Mesenchymal stem cell (in vitro differentiated cells and primary cell): ENCODE results near the gene PCBP4.

Source experiments
- DNase-seq: peaks from one replicate; pipeline ENCODE4 v3.0.0-alpha.2; 2013
- H2AFZ ChIP-seq: one replicate; pipeline ENCODE4 v1.6.1; 2013; ENCODE audit warnings: low read depth, mild to moderate bottlenecking, control low read depth, inconsistent platforms, low read length, moderate library complexity
- H2AK5ac ChIP-seq: 2 replicates; pipeline ENCODE4 v1.6.1; 2013; ENCODE audit warnings: low read length, moderate library complexity, mild to moderate bottlenecking, inconsistent platforms; ENCODE audit not compliant: severe bottlenecking
- H2BK120ac ChIP-seq: one replicate; pipeline ENCODE4 v1.6.1; 2013; ENCODE audit warnings: low read depth, mild to moderate bottlenecking, inconsistent platforms, low read length, moderate library complexity
- H2BK12ac ChIP-seq, 2 experiments: one replicate each; pipeline ENCODE4 v1.6.1; 2013; ENCODE audit warnings: inconsistent platforms in 2 of 2, low read length in 2 of 2, mild to moderate bottlenecking in 2 of 2, moderate library complexity in 2 of 2, control low read depth in 1 of 2
- H2BK15ac ChIP-seq: one replicate; pipeline ENCODE4 v1.6.1; 2013; ENCODE audit warnings: mild to moderate bottlenecking, low read depth, inconsistent platforms; ENCODE audit not compliant: poor library complexity, severe bottlenecking
- H2BK5ac ChIP-seq: 2 replicates; pipeline ENCODE4 v1.6.1; 2013; ENCODE audit warnings: low read depth, mild to moderate bottlenecking, low read length, control low read depth, inconsistent platforms; ENCODE audit not compliant: poor library complexity, severe bottlenecking
- H3K14ac ChIP-seq, 2 experiments: one replicate each; pipeline ENCODE4 v1.6.1; 2013; ENCODE audit warnings: inconsistent platforms in 2 of 2, low read length in 2 of 2, control low read depth in 1 of 2, mild to moderate bottlenecking in 1 of 2, moderate library complexity in 1 of 2
- H3K18ac ChIP-seq, 2 experiments: one replicate each; pipeline ENCODE4 v1.6.1; 2013; ENCODE audit warnings: inconsistent platforms in 2 of 2, low read length in 2 of 2, control low read depth in 1 of 2, low read depth in 1 of 2, mild to moderate bottlenecking in 1 of 2
- H3K23ac ChIP-seq, 2 experiments: one replicate each; pipeline ENCODE4 v1.6.1; 2013; ENCODE audit warnings: inconsistent platforms in 2 of 2, low read length in 2 of 2, mild to moderate bottlenecking in 2 of 2, moderate library complexity in 2 of 2, control low read depth in 1 of 2
- H3K27ac ChIP-seq: 2 replicates; pipeline ENCODE4 v1.5.1; 2013; ENCODE audit warnings: mild to moderate bottlenecking, moderate library complexity, low read length, control low read depth, inconsistent platforms; ENCODE audit not compliant: poor library complexity, severe bottlenecking
- H3K27me3 ChIP-seq, 2 experiments: 2 replicates each; pipeline versions ENCODE4 v1.6.1 to v1.7.0; 2013; ENCODE audit warnings: low read length in 2 of 2, mild to moderate bottlenecking in 2 of 2, moderate library complexity in 2 of 2, control low read depth in 1 of 2, inconsistent platforms in 1 of 2; ENCODE audit not compliant: control insufficient read depth in 1 of 2, insufficient read depth in 1 of 2
- H3K36me3 ChIP-seq, 2 experiments: 2 replicates each; pipeline versions ENCODE4 v1.6.1 to v1.7.0; 2013; ENCODE audit warnings: low read length in 2 of 2, control low read depth in 1 of 2, inconsistent platforms in 1 of 2, low read depth in 1 of 2, mild to moderate bottlenecking in 1 of 2; ENCODE audit not compliant: insufficient read depth in 2 of 2, control insufficient read depth in 1 of 2
- H3K4ac ChIP-seq, 2 experiments: one replicate each; pipeline ENCODE4 v1.6.1; 2013; ENCODE audit warnings: inconsistent platforms in 2 of 2, low read length in 2 of 2, mild to moderate bottlenecking in 2 of 2, moderate library complexity in 2 of 2, control low read depth in 1 of 2, low read depth in 1 of 2
- H3K4me1 ChIP-seq: 2 replicates; pipeline ENCODE4 v1.6.1; 2013; ENCODE audit warnings: low read depth, low read length, control low read depth; ENCODE audit not compliant: control insufficient read depth, insufficient read depth
- H3K4me2 ChIP-seq: 2 replicates; pipeline ENCODE4 v1.6.1; 2013; ENCODE audit warnings: low read length, mild to moderate bottlenecking, inconsistent platforms; ENCODE audit not compliant: poor library complexity, severe bottlenecking
- H3K4me3 ChIP-seq, 2 experiments: 2 replicates each; pipeline versions ENCODE4 v1.5.1 to v1.7.0; 2013; ENCODE audit warnings: low read length in 2 of 2, mild to moderate bottlenecking in 2 of 2, control low read depth in 1 of 2, low read depth in 1 of 2; ENCODE audit not compliant: insufficient read depth in 1 of 2
- H3K79me1 ChIP-seq: replicated peaks from 2 replicates; pipeline ENCODE4 v1.6.1; 2013; ENCODE audit warnings: mild to moderate bottlenecking, control low read depth, low read length, inconsistent platforms; ENCODE audit not compliant: poor library complexity, severe bottlenecking
- H3K9ac ChIP-seq: 2 replicates; pipeline ENCODE4 v1.7.0; 2013; ENCODE audit warnings: mild to moderate bottlenecking, low read length, moderate library complexity
- H3K9me3 ChIP-seq: 2 replicates; pipeline ENCODE4 v1.7.0; 2013; ENCODE audit warnings: mild to moderate bottlenecking, low read length; ENCODE audit not compliant: control insufficient read depth
- H4K8ac ChIP-seq: one replicate; pipeline ENCODE4 v1.6.1; 2013; ENCODE audit warnings: inconsistent platforms, mild to moderate bottlenecking, low read length, moderate library complexity
- H4K91ac ChIP-seq: one replicate; pipeline ENCODE4 v1.6.1; 2013; ENCODE audit warnings: mild to moderate bottlenecking, low read length, inconsistent platforms
- WGBS: methylation state at CpG from one replicate; pipeline ENCODE4 v1.1.7; 2013; ENCODE audit warnings: mixed read lengths; 5-methylcytosine and 5-hydroxymethylcytosine counted together

Gene PCBP4

DNA sequence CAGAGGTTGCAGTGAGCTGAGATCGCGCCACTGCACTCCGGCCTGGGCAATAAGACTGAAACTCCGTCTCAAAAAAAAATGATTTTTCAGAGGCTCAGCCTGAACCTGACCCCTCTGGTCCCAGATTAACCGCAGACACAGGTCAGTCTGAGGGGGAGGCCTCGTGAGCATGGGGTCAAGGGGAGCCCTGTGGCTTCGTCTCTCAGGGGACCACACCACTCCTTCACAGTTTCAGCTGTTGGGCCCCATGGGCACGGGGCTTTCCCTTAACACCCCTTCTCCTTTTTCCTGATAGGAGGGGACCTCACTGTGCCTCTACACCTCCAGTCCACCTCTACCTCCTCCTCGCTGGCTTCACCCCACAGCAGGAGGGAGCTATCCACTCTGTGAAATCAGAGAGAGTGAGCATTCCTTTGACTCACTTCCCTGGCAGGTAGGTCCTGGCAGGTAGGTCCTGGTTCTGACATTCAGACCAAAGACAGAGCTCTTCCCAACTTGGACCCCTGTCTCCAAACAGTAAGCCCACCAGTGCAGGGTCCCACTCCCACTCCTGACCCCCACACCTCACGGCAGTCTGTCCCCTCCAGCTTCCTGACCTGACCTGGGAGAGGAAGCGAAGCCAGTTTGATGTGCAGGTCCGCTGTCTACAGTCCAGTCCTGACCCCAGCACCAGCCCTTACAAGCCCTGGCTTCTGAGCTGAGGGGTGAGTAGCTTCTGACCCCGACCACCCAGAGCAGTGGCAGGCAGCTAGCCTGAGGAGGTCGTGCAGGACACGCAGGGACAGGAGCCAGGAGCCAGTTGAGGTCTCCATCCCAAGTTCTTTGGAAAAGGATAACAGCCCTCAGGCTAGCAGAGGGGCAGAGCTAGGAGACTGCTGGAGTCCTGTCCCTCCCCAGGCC lies 34.5 kb downstream of the PCBP4 start:
- H2BK5ac ChIP-seq = no peak overlapping the region
- no peaks in the 10 kb centered on the region for H3K9me3 ChIP-seq
- H3K4me3 ChIP-seq = no peak overlapping the region
- 94% methylated on average over 15 of the region's 15 CpGs for WGBS
- H3K18ac ChIP-seq = no peak overlapping the region
- H3K4ac ChIP-seq = no peak overlapping the region
- no peaks in the 10 kb centered on the region for H3K27me3 ChIP-seq
- H3K9ac ChIP-seq = no peak overlapping the region
- H3K36me3 ChIP-seq = peaks cover 61 to 64% of the 10 kb centered on the region in 2 experiments
- no peak overlapping the region for H2BK12ac ChIP-seq
- H3K27ac ChIP-seq = no peak overlapping the region
- H4K8ac ChIP-seq = no peak overlapping the region
- H3K4me2 ChIP-seq = no peak overlapping the region
- no peak overlapping the region for H2AK5ac ChIP-seq
- no peak overlapping the region for H3K14ac ChIP-seq
- no peak overlapping the region for H3K23ac ChIP-seq
- no peak overlapping the region for H2BK15ac ChIP-seq
- H2BK120ac ChIP-seq = no peak overlapping the region
- DNase-seq = no peak
- no peak overlapping the region for H4K91ac ChIP-seq
- H2AFZ ChIP-seq = no peak overlapping the region
- peaks cover 10% of the 10 kb centered on the region for H3K79me1 ChIP-seq
- H3K4me1 ChIP-seq = peaks cover 2% of the 10 kb centered on the region

DNA sequence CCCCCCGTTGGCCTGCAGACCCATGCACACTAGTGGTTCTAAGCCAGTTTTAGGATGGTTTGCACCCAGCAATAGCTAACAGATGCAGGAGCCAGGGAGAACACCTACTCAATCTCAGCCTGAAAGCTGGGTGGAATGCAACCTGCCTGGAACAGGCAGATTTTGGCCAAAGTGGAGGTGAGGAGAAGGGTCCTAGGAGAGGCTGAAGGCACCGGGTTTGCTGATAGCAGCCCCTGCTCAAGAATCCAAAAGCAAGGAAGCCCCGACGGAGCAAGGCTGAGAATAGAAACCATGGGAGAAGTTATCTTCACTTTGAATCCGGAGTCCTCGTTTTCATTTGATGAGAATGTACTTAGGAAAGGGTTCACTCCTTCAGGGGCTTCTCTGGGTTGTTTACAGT lies 35.5 kb downstream of the PCBP4 start:
- no peak overlapping the region for H3K4me2 ChIP-seq
- H2AK5ac ChIP-seq = no peak overlapping the region
- no peak overlapping the region for H2AFZ ChIP-seq
- no peak overlapping the region for H3K27ac ChIP-seq
- no peak overlapping the region for H3K18ac ChIP-seq
- peaks cover 51 to 54% of the 10 kb centered on the region in 2 experiments for H3K36me3 ChIP-seq
- H3K27me3 ChIP-seq = no peaks in the 10 kb centered on the region
- no peak overlapping the region for H3K4me3 ChIP-seq
- H3K4ac ChIP-seq = no peak overlapping the region
- no peak overlapping the region for H4K8ac ChIP-seq
- H3K79me1 ChIP-seq = peaks cover 3% of the 10 kb centered on the region
- no peak overlapping the region for H2BK15ac ChIP-seq
- H2BK120ac ChIP-seq = no peak overlapping the region
- H3K14ac ChIP-seq = no peak overlapping the region
- no peak for DNase-seq
- WGBS = 96% methylated on average over 6 of the region's 6 CpGs
- H2BK12ac ChIP-seq = no peak overlapping the region
- no peak overlapping the region for H3K23ac ChIP-seq
- H4K91ac ChIP-seq = no peak overlapping the region
- no peaks in the 10 kb centered on the region for H3K9me3 ChIP-seq
- no peak overlapping the region for H2BK5ac ChIP-seq
- H3K4me1 ChIP-seq = peaks cover 2% of the 10 kb centered on the region
- no peak overlapping the region for H3K9ac ChIP-seq

DNA sequence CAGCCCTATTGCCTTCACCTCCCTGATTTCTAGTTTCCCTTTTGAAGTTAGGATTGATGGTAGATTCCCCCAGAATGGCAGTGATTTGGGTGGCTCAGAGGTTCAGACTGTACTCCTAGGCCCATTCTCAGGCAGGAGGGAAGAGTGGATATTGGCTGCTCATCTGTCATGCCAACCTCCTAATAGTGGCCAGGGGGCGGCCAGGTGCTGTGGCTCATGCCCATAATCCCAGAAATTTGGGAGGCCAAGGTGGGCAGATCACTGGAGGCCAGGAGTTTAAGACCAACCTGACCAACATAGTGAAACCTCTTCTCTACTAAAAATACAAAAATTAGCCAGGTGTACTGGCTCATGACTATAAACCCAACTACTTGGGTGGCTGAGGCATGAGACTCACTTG lies 36.8 kb downstream of the PCBP4 start:
- DNase-seq = no peak
- Histone ChIP-seq H2BK120ac (no peak overlapping the region), H3K18ac (no peak overlapping the region), H3K4me2 (no peak overlapping the region), H3K27me3 (no peaks in the 10 kb centered on the region), H2BK12ac (no peak overlapping the region), H3K9ac (no peak overlapping the region), H3K4me1 (peaks cover 2% of the 10 kb centered on the region), H3K14ac (no peak overlapping the region), H2BK15ac (no peak overlapping the region), H3K23ac (no peak overlapping the region), H3K4me3 (no peak overlapping the region), H3K27ac (no peak overlapping the region), H3K36me3 (peaks cover 38 to 41% of the 10 kb centered on the region in 2 experiments), H3K79me1 (peaks cover 3% of the 10 kb centered on the region), H2AFZ (no peak overlapping the region), H2AK5ac (no peak overlapping the region), H4K91ac (no peak overlapping the region), H4K8ac (no peak overlapping the region), H3K9me3 (no peaks in the 10 kb centered on the region), H2BK5ac (no peak overlapping the region), H3K4ac (no peak overlapping the region)
- WGBS = 88% methylated on average over 1 of the region's 1 CpG

DNA sequence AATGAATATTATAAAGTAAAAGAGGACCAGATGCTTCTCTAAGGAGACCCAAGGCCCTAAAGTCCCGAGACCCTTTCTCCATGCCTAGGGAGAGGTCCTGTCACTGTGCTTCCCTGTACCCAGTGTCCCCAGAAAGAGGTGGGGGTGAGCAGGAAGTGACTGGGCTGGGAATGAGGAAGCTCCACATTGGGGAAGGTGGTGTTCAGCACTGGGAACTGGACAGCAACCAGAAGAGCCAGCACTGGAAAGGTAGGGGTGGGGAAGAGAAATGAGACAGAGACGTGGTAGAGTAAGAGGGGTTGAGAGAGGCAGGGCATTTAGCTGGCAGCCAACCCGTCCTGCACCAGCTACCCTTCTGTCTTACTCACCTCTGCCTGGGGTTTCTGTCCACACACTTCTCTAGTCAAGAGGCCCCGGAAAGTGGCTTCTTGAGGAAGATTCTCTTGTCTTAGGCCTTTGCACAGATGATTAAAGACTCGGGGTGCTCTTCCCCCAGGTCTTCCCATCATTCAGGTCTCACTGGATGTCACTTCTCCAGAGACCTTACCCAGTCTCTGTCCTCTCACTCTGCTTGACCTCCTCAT lies 37.7 kb downstream of the PCBP4 start:
- H2BK5ac ChIP-seq = no peak overlapping the region
- WGBS = 78% methylated on average over 5 of the region's 5 CpGs
- no peak overlapping the region for H4K91ac ChIP-seq
- H3K4me1 ChIP-seq = peaks cover 2% of the 10 kb centered on the region
- H3K9ac ChIP-seq = no peak overlapping the region
- no peak overlapping the region for H3K4me2 ChIP-seq
- H2BK12ac ChIP-seq = no peak overlapping the region
- peak; percentile 14 for DNase-seq
- H3K27ac ChIP-seq = no peak overlapping the region
- H3K4ac ChIP-seq = no peak overlapping the region
- H3K27me3 ChIP-seq = no peaks in the 10 kb centered on the region
- no peak overlapping the region for H2BK120ac ChIP-seq
- H2BK15ac ChIP-seq = no peak overlapping the region
- no peak overlapping the region for H3K14ac ChIP-seq
- H2AK5ac ChIP-seq = no peak overlapping the region
- peaks cover 3% of the 10 kb centered on the region for H3K79me1 ChIP-seq
- H3K4me3 ChIP-seq = no peak overlapping the region
- no peak overlapping the region for H3K18ac ChIP-seq
- H4K8ac ChIP-seq = no peak overlapping the region
- H3K23ac ChIP-seq = no peak overlapping the region
- H2AFZ ChIP-seq = no peak overlapping the region
- H3K9me3 ChIP-seq = no peaks in the 10 kb centered on the region
- peaks cover 29 to 32% of the 10 kb centered on the region in 2 experiments for H3K36me3 ChIP-seq
